HepG2 (cell line): ENCODE results near the gene DDAH1. TPM values are rescaled to one million over a fixed set of nuclear protein-coding genes. Genes with fewer than 3 reads are reported as not detected.

ENCODE experiments used
- ATAC-seq: fragments of 200-7000 bp; cut with Tn5 transposase; 3 replicates; pipeline ENCODE4 v1.9.1; 2020; ENCODE audit warnings: mild to moderate bottlenecking, moderate library complexity
- BruUV-seq: library from RNA; stranded (reverse); fragments of 400-500 nt; replicated peaks from 2 replicates; lab custom pipeline; 2021; lab: Mats Ljungman, UMichigan
- CTCF ChIA-PET: fragments of 300-600 bp; formaldehyde crosslinking; extraction: SDS; loops from one replicate; lab custom pipeline; 2021; ENCODE audit warnings: low total read pairs, inconsistent platforms, low intra/inter-chr PET ratio; lab: Yijun Ruan, JAX
- POLR2A ChIA-PET: fragments of 350-600 bp; sonication (Branson Sonifier 250); formaldehyde crosslinking; loops from one replicate; lab custom pipeline; 2020; ENCODE audit warnings: antibody characterized with exemption, inconsistent platforms; lab: Yijun Ruan, JAX
- DNase-seq: peaks from one replicate; pipeline ENCODE4 v3.0.0-alpha.2; 2015; ENCODE audit warnings: low spot score
- FAIRE-seq: peaks from 3 replicates; lab custom pipeline; 2011; peaks lifted over from hg19 to GRCh38; lab: Jason Lieb, UNC
- H2AFZ ChIP-seq: one replicate; pipeline ENCODE4 v1.6.1; 2011; ENCODE audit warnings: low read length, inconsistent platforms
- H3K27ac ChIP-seq: fragments of 300-600 bp; 3 replicates; pipeline ENCODE4 v1.8.0; 2011; ENCODE audit warnings: mixed run types, mild to moderate bottlenecking, mixed read lengths, low read length, inconsistent platforms; ENCODE audit not compliant: insufficient read depth; ENCODE audit errors: extremely low read length
- H3K27me3 ChIP-seq, 2 experiments: fragments of 200-600 bp in 1 of 2; 2 replicates in 1 of 2; 3 replicates in 1 of 2; pipeline versions ENCODE4 v1.6.0 to v1.8.0; 2011; ENCODE audit warnings: low read length in 2 of 2, mild to moderate bottlenecking in 2 of 2, moderate library complexity in 2 of 2, inconsistent platforms in 1 of 2; ENCODE audit not compliant: insufficient read depth in 2 of 2, control insufficient read depth in 1 of 2
- H3K36me3 ChIP-seq, 2 experiments: fragments of 200-600 bp in 1 of 2; replicated peaks in 1 of 2; 2 replicates in 1 of 2; 3 replicates in 1 of 2; pipeline versions ENCODE4 v1.5.1 to v1.8.0; 2011; ENCODE audit warnings: low read length in 2 of 2, inconsistent platforms in 1 of 2; ENCODE audit not compliant: insufficient read depth in 2 of 2, control insufficient read depth in 1 of 2
- H3K4me1 ChIP-seq: 2 replicates; pipeline ENCODE4 v1.5.1; 2012; ENCODE audit warnings: low read length, inconsistent platforms; ENCODE audit not compliant: insufficient read depth
- H3K4me2 ChIP-seq: 2 replicates; pipeline ENCODE4 v1.6.0; 2011; ENCODE audit warnings: low read depth, low read length, inconsistent platforms
- H3K4me3 ChIP-seq, 3 experiments: fragments of 200-600 bp in 1 of 3; sonication (generic), shearing (Covaris generic) in 1 of 3; replicated peaks in 1 of 3; 2 replicates each; pipeline ENCODE4 v1.5.1; 2011 to 2016; ENCODE audit warnings: low read length in 3 of 3, inconsistent platforms in 2 of 3, low read depth in 2 of 3, mild to moderate bottlenecking in 2 of 3, control low read depth in 1 of 3, mixed read lengths in 1 of 3; ENCODE audit not compliant: insufficient read depth in 1 of 3
- H3K79me2 ChIP-seq: one replicate; pipeline ENCODE4 v1.6.1; 2011; ENCODE audit warnings: low read length, inconsistent platforms; ENCODE audit not compliant: insufficient read depth
- H3K9ac ChIP-seq: 2 replicates; pipeline ENCODE4 v1.6.0; 2011; ENCODE audit warnings: mild to moderate bottlenecking, low read depth, low read length, inconsistent platforms; ENCODE audit not compliant: insufficient read depth
- H3K9me3 ChIP-seq: 2 replicates; pipeline ENCODE4 v1.5.1; 2012; ENCODE audit warnings: mild to moderate bottlenecking, low read length
- H4K20me1 ChIP-seq: 2 replicates; pipeline ENCODE4 v1.6.0; 2011; ENCODE audit warnings: inconsistent platforms, mild to moderate bottlenecking, low read length, moderate library complexity; ENCODE audit not compliant: insufficient read depth
- CEBPZ ChIP-seq: IDR thresholded peaks from 2 replicates; pipeline ENCODE4 v1.6.1; 2012; ENCODE audit warnings: low read length, improper control_type of control experiment
- DMTF1 ChIP-seq: sonication (generic); formaldehyde crosslinking; IDR thresholded peaks from 2 replicates; pipeline ENCODE4 v1.4.0; 2020; ENCODE audit warnings: mild to moderate bottlenecking, missing genetic modification reagents
- IKZF1 ChIP-seq: fragments of 450-650 bp; IDR thresholded peaks from 2 replicates; pipeline ENCODE4 v1.7.1; 2016
- MEIS1 ChIP-seq: sonication (generic); formaldehyde crosslinking; IDR thresholded peaks from 2 replicates; pipeline ENCODE4 v1.9.0; 2021; ENCODE audit warnings: mild to moderate bottlenecking, missing genetic modification reagents, moderate library complexity, borderline replicate concordance
- NAIF1 ChIP-seq: sonication (generic); formaldehyde crosslinking; IDR thresholded peaks from 2 replicates; pipeline ENCODE4 v1.5.0; 2020; ENCODE audit warnings: mild to moderate bottlenecking, missing genetic modification reagents, borderline replicate concordance
- NR2F1 ChIP-seq, 2 experiments: fragments of 450-650 bp in 1 of 2; formaldehyde crosslinking in 1 of 2; IDR thresholded peaks; 2 replicates each; pipeline versions ENCODE4 v1.5.0 to v1.6.1; 2016 to 2020; ENCODE audit warnings: mild to moderate bottlenecking in 1 of 2, missing compliant biosample characterization in 1 of 2, missing genetic modification reagents in 1 of 2, moderate library complexity in 1 of 2
- PLRG1 ChIP-seq: fragments of 450-650 bp; conservative IDR thresholded peaks from 2 replicates; pipeline ENCODE4 v1.6.1; 2016
- SRSF9 ChIP-seq: fragments of 200-400 bp; formaldehyde crosslinking; IDR thresholded peaks from 2 replicates; pipeline ENCODE4 v1.6.1; 2018; ENCODE audit warnings: borderline replicate concordance, mild to moderate bottlenecking, low read depth, low read length; ENCODE audit not compliant: insufficient read depth, poor library complexity, severe bottlenecking
- ZNF160 ChIP-seq: sonication (generic); formaldehyde crosslinking; IDR thresholded peaks from 2 replicates; pipeline ENCODE4 v1.8.0; 2022; ENCODE audit warnings: mild to moderate bottlenecking, inconsistent platforms, missing genetic modification reagents
- ZNF280D ChIP-seq: sonication (generic); formaldehyde crosslinking; IDR thresholded peaks from 2 replicates; pipeline ENCODE4 v1.5.1; 2020; ENCODE audit warnings: mild to moderate bottlenecking, missing genetic modification reagents
- ZNF773 ChIP-seq: sonication (generic); formaldehyde crosslinking; IDR thresholded peaks from 2 replicates; pipeline ENCODE4 v1.4.0; 2020; ENCODE audit warnings: missing genetic modification reagents, borderline replicate concordance
- ZZZ3 ChIP-seq: sonication (generic); formaldehyde crosslinking; IDR thresholded peaks from 2 replicates; pipeline ENCODE4 v1.4.0; 2020; ENCODE audit warnings: missing genetic modification reagents, mild to moderate bottlenecking, borderline replicate concordance
- WGBS: methylation state at CpG from one replicate; pipeline ENCODE4 v1.1.6; 2017; ENCODE audit warnings: low lambda C conversion rate; 5-methylcytosine and 5-hydroxymethylcytosine counted together
- in situ Hi-C: cut with HindIII; loops from 2 replicates; pipeline ENCODE4 v1.10.0; 2017; ENCODE audit warnings: low pct_unique_long_range_greater_than_20kb; ENCODE audit not compliant: extremely low pct_ligation_motif_present
- intact Hi-C: fragments of 100-400 bp; cut with micrococcal nuclease; formaldehyde crosslinking; loops from one replicate; pipeline ENCODE4 v1.10.0; 2022; ENCODE audit not compliant: unreplicated experiment
- polyA plus RNA-seq, 8 experiments: library from polyadenylated mRNA; depleted of rRNA in 3 of 8; stranded (reverse) in 7 of 8; unstranded in 1 of 8; fragments of >200 nt; fragmentation: Illumina TruSeq in 4 of 8; extraction: Trizol in 4 of 8; gene quantifications; 2 replicates each; pipeline versions ENCODE4 v1.2.1 to v1.2.3, GENCODE V29; 2011 to 2016; ENCODE audit warnings: low read depth in 4 of 8, missing spikeins in 1 of 8, mixed read lengths in 1 of 8; ENCODE audit not compliant: insufficient read depth in 1 of 8
- total RNA-seq, 5 experiments: library from RNA; depleted of rRNA; stranded (reverse); fragments of >200 nt; fragmentation: Illumina TruSeq; extraction: Trizol; gene quantifications; 2 replicates each; pipeline ENCODE4 v1.2.3, GENCODE V29; 2016; ENCODE audit warnings: low read depth in 1 of 5

Gene DDAH1
- total and polyA plus RNA-seq, 2 of the 13 experiments (the other 11 are each of a cell fraction or from before 2014, with no cell fraction given): 39.7 to 64.4 TPM

- TF ChIP-seq NR2F1 (CRISPR knock-in tag; IDR thresholded peaks at IDR 0.05) (no peak), ZNF773 (CRISPR knock-in tag) (no peak), DMTF1 (no peak)
Observed at GRCh38 chr1:85467036-85467435, 2.1 kb upstream of the DDAH1 start (continued).

GRCh38 chr1:85465786-85466134 is 801 bp upstream of the DDAH1 start:
- Histone ChIP-seq H3K27me3 (no peaks in the 10 kb centered on the region; a peak in 2 of 5 replicates), H3K79me2 (peaks cover 38% of the 10 kb centered on the region), H3K36me3 (no peaks in the 10 kb centered on the region), H3K4me1 (peaks cover 37% of the 10 kb centered on the region), H3K9me3 (no peaks in the 10 kb centered on the region), H3K4me3 (peak overlapping the region; percentile 89 to 93 (median 93)), H3K4me2 (peak overlapping the region; percentile 82), H4K20me1 (peaks cover 6% of the 10 kb centered on the region; the same call in 1 of the 2 replicates), H2AFZ (no peak overlapping the region), H3K27ac (no peak overlapping the region), H3K9ac (peak overlapping the region; percentile 84)
- intact Hi-C loops: loop anchor here (2.0 to 10.0 kb wide), 2 partner anchors 51 to 115 kb away; partner anchors contain the start of gene CCN1
- DNase-seq (no peak), ATAC-seq (no peak), FAIRE-seq (no peak)
- CTCF ChIA-PET: no interaction called here
- BruUV-seq: no TSS peak
- WGBS: 21% methylated on average over 1 of the region's 1 CpG
- in situ Hi-C loops: loop anchor here (10.0 kb wide), 1 partner anchor 141 kb away; no protein-coding TSS in a partner anchor
- POLR2A ChIA-PET: interaction anchor here (1.1 to 1.6 kb wide), 5 partner anchors 18 to 127 kb away, joined by 3 to 4 read pairs (median 3); no protein-coding TSS in a partner anchor
- TF ChIP-seq ZNF160 (CRISPR knock-in tag): no peak
- TF ChIP-seq CEBPZ: no peak
- TF ChIP-seq NAIF1 (CRISPR knock-in tag): 0 out of 2 replicates have a peak, but pooled peaks have one; percentile 53
- TF ChIP-seq ZNF280D (CRISPR knock-in tag): 0 out of 2 replicates have a peak, but pooled peaks have one; percentile 13
- TF ChIP-seq ZZZ3 (CRISPR knock-in tag): peak; percentile 6; the same call in 1 of the 2 replicates
- no peak for TF ChIP-seq IKZF1
- TF ChIP-seq PLRG1: no peak
- 0 out of 2 replicates have a peak, but pooled peaks have one; percentile 54 for TF ChIP-seq MEIS1 (CRISPR knock-in tag)
- TF ChIP-seq SRSF9: no peak
